HG03378 (cell line): ENCODE measurements around the gene DNAJC15.
"Not testable (repeated sequence)": the region's sequence is repeated elsewhere in the genome, so short reads cannot be mapped to it uniquely, and the experiment has no call there.

ENCODE experiments used
- ATAC-seq: cut with Tn5 transposase; IDR thresholded peaks from one replicate; pipeline ENCODE4 v1.9.1; 2021; ENCODE audit warnings: mild to moderate bottlenecking, moderate library complexity; ENCODE audit not compliant: unreplicated experiment

DNAJC15 gene

GRCh38 chr13:43003729-43004128 is 19.7 kb upstream of the DNAJC15 start:
- no peak for ATAC-seq

GRCh38 chr13:43005460-43006236 is 17.7 kb upstream of the DNAJC15 start:
- no peak for ATAC-seq

- ATAC-seq = no peak
Measured at GRCh38 chr13:43006893-43007631, 16.3 kb upstream of the DNAJC15 start.

- no peak for ATAC-seq
Measured at GRCh38 chr13:43008596-43008995, 14.8 kb upstream of the DNAJC15 start.

- ATAC-seq = no peak
Measured at GRCh38 chr13:43009506-43009905, 13.9 kb upstream of the DNAJC15 start.

- no peak for ATAC-seq
Measured at GRCh38 chr13:43014162-43014561, 9.2 kb upstream of the DNAJC15 start.

GRCh38 chr13:43016226-43016625 is 7.2 kb upstream of the DNAJC15 start:
- ATAC-seq = no peak

GRCh38 chr13:43019811-43020210 is 3.6 kb upstream of the DNAJC15 start:
- no peak for ATAC-seq

- no peak for ATAC-seq
Measured at GRCh38 chr13:43020794-43021193, 2.6 kb upstream of the DNAJC15 start.

GRCh38 chr13:43021926-43022670 is 1.3 kb upstream of the DNAJC15 start:
- no peak for ATAC-seq

GRCh38 chr13:43022934-43023288 is 475 bp upstream of the DNAJC15 start:
- no peak for ATAC-seq

- no peak for ATAC-seq
Measured at GRCh38 chr13:43026262-43026661, 2.9 kb downstream of the DNAJC15 start.

- peak; percentile 71 for ATAC-seq
Measured at GRCh38 chr13:43030548-43030947, 7.2 kb downstream of the DNAJC15 start.

GRCh38 chr13:43031881-43032280 is 8.5 kb downstream of the DNAJC15 start:
- no peak for ATAC-seq

- no peak for ATAC-seq
Measured at GRCh38 chr13:43033038-43033437, 9.7 kb downstream of the DNAJC15 start.

- no peak for ATAC-seq
Measured at GRCh38 chr13:43036351-43037250, 13.2 kb downstream of the DNAJC15 start.

- ATAC-seq = no peak
Measured at GRCh38 chr13:43039966-43040365, 16.6 kb downstream of the DNAJC15 start.

GRCh38 chr13:43040581-43041368 is 17.4 kb downstream of the DNAJC15 start:
- not testable (repeated sequence) for ATAC-seq

GRCh38 chr13:43041369-43041921 is 18.1 kb downstream of the DNAJC15 start:
- no peak for ATAC-seq
